ENCODE data around the gene SLC25A13. TPM values are rescaled to one million over a fixed set of nuclear protein-coding genes. Genes with fewer than 3 reads are reported as not detected.
A peak's percentile ranks its signal among the peaks of the same experiment; 100 is the strongest.

SLC25A13 gene
- total and polyA plus RNA-seq, 2 donors: 11.5 to 30.5 TPM

DNA sequence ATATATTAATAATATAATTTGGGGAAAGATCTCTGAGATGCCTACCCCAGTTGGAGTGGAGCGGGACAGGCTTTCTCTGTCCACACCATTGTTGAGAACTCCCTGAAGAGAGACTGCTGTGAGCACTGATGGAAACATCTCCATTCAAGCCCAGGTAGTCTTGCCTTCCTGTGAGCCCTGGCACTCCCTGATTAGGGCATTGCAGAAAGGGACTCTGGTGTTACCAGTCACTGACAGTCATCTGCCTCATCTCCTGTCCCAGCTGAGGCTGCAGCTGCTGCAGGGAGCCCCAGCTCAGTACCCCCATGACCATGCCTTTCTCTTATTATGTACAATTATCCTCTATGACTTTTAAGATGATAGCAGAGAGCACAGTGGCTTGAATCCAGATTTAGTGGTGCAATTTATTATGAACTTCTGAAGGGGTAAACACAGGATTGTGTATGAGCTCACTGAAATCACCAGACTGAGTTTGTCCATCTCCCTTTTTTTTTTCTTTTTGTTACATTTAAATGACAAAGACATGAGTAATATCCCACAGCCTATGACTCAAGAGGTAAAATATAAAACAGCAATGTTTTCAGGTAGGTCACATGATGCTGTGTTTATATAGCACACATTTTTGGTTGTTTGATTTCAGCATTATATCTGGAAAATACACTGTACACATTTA, 236.9 kb downstream of the SLC25A13 start:
- Histone ChIP-seq H3K27ac (ENCODE audit: low read depth) (no peak overlapping the region), H3K4me3 (ENCODE audit: low read depth, low read length) (no peak overlapping the region), H3K4me1 (ENCODE audit: insufficient read depth) (no peaks in the 10 kb centered on the region), H3K36me3 (ENCODE audit: insufficient read depth) (no peaks in the 10 kb centered on the region)
- 93% methylated on average over 1 of the region's 1 CpG for WGBS
- no peak for DNase-seq (ENCODE audit: extremely low spot score)

DNA sequence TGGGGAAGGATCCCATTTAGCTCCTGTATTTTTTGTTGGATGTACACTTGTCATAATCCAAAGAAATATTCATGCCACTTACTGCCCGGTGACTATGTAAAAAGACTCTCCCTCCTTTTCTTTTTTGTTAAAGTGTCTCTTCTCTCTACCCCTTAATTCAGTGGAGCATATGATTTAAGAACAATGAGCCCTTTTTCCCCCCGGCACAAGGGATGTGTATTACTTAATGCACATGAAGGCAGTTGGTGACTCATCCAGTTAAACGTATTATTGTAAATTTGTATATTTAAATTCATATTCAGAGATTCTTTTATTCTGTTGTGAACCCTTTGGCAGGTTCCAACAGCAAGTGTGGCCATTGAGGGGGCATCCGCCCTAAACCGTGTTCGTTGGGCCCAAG, 241.9 kb downstream of the SLC25A13 start:
- Histone ChIP-seq H3K27ac (ENCODE audit: low read depth) (no peak overlapping the region), H3K4me1 (ENCODE audit: insufficient read depth) (no peaks in the 10 kb centered on the region), H3K36me3 (ENCODE audit: insufficient read depth) (no peaks in the 10 kb centered on the region), H3K4me3 (ENCODE audit: low read depth, low read length) (no peak overlapping the region)
- WGBS: 80% methylated on average over 6 of the region's 6 CpGs
- DNase-seq (ENCODE audit: extremely low spot score): no peak

DNA sequence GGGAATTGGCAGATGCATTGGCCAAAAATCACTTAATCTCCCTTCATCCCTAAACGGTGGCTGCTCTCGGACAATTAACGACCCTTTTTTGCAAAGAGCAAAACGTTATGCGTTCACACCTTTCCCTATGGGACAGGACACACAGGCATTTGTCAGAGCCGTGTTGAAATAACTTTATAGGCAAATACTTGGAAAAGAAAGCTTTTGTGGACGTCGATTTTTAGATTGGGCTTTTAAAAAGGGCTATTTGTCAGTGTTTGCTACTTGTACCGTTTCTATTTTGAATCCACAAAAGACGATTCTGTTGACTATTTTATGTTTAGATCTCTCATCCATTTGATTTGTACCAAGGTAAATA, 245.6 kb downstream of the SLC25A13 start:
- WGBS: 19% methylated on average over 10 of the region's 10 CpGs
- no peak for DNase-seq (ENCODE audit: extremely low spot score)
- Histone ChIP-seq H3K4me1 (ENCODE audit: insufficient read depth) (no peaks in the 10 kb centered on the region), H3K27ac (ENCODE audit: low read depth) (no peak overlapping the region), H3K36me3 (ENCODE audit: insufficient read depth) (no peaks in the 10 kb centered on the region), H3K4me3 (ENCODE audit: low read depth, low read length) (peak overlapping the region; percentile 31)

DNA sequence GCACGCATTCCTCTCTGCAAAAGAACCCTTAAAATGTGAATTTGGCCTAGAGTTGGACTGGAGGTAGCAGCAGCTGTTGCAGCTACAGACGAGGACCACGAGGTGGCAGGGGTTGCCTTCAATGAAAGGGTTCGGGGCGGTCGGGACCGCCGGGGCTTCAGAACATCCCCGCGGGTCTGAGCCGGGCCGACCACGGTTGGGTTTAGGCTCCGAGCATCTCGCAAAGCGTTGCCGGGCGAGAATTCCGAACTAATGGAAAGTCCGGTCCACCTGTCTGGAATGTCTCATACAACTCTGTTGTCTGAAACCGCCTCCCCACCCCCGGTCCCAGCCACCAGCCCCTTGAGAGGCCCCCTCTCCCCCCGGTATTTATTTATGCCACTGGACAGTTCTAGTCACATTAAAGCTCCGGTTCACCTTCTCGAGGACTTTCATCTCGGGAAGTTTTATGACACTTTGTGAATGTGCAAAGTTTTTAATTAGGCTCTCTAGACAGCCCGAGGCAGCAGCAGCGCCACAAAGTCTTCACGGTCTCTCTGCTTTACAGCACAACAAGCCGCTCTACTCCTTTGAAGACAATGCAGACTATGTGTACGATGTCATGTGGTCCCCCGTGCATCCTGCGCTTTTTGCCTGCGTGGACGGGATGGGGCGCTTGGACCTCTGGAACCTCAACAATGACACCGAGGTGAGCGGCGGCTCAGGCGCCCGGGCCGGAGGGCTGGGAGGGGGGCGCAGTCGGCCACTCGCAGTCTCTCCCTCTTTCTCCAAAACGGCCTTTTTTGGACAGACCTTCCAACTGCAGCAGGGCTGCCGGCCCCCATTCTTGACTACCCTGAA, 246.2 kb downstream of the SLC25A13 start:
- WGBS: 4% methylated on average over 47 of the region's 47 CpGs
- peak; percentile 25 for DNase-seq (ENCODE audit: extremely low spot score)

DNA sequence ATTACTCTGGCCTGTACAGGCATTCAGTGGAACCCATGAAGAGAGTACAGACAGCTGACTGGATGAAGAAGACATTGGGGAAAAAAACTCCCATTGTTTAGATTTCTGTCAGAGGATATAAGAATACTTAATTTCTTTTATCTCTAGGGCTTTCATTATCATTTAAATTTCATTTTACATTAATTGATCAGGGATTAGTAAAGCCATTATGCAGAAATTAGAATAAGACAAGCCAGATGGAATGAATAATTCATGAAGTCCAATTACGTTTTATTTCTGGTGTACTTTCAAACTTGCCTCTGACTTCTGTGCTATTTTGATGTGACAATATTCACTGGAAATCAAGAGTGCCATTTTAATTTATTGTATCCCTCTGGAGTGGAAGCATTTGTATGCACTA, 247.0 kb downstream of the SLC25A13 start:
- WGBS: 71% methylated on average over 1 of the region's 1 CpG
- Histone ChIP-seq H3K36me3 (ENCODE audit: insufficient read depth) (no peaks in the 10 kb centered on the region), H3K4me1 (ENCODE audit: insufficient read depth) (no peaks in the 10 kb centered on the region), H3K4me3 (ENCODE audit: low read depth, low read length) (no peak overlapping the region), H3K27ac (ENCODE audit: low read depth) (no peak overlapping the region)
- no peak for DNase-seq (ENCODE audit: extremely low spot score)

More for the DNA sequence above, 246.2 kb downstream of the SLC25A13 start:
- Histone ChIP-seq H3K4me3 (ENCODE audit: low read depth, low read length) (peak overlapping the region; percentile 31), H3K4me1 (ENCODE audit: insufficient read depth) (no peaks in the 10 kb centered on the region), H3K27ac (ENCODE audit: low read depth) (no peak overlapping the region), H3K36me3 (ENCODE audit: insufficient read depth) (no peaks in the 10 kb centered on the region)

Small RNAs within 50 kb of the gene (small RNA-seq; reads per million reads assigned to genes)
- gene AC084368.1: not detected
- not detected for gene MIR591
- not detected for gene RNU6-364P
- not detected for gene RNU6-532P

All from urinary bladder (tissue), 4 donors.